Ishikawa (cell line): ENCODE results near the gene ADAT2.

Experiments
- CREB1 ChIP-seq: IDR thresholded peaks from 2 replicates; pipeline ENCODE4 v1.6.1; 2012; ENCODE audit warnings: low read depth
- EP300 ChIP-seq: IDR thresholded peaks from 2 replicates; pipeline ENCODE4 v1.6.1; 2012; ENCODE audit warnings: borderline replicate concordance
- FOXM1 ChIP-seq: IDR thresholded peaks from 2 replicates; pipeline ENCODE4 v1.6.1; 2012; ENCODE audit warnings: low read depth, borderline replicate concordance
- MAX ChIP-seq: IDR thresholded peaks from 2 replicates; pipeline ENCODE4 v1.6.1; 2012
- NFIC ChIP-seq: IDR thresholded peaks from 2 replicates; pipeline ENCODE4 v1.6.1; 2012
- RAD21 ChIP-seq: IDR thresholded peaks from 2 replicates; pipeline ENCODE4 v1.6.1; 2012; ENCODE audit warnings: low read depth
- REST ChIP-seq: IDR thresholded peaks from 2 replicates; pipeline ENCODE4 v1.6.1; 2012; ENCODE audit warnings: low read depth, mild to moderate bottlenecking
- TAF1 ChIP-seq: IDR thresholded peaks from 2 replicates; pipeline ENCODE4 v1.6.1; 2012; ENCODE audit warnings: low read depth, mild to moderate bottlenecking
- TCF12 ChIP-seq: IDR thresholded peaks from 2 replicates; pipeline ENCODE4 v1.6.1; 2012; ENCODE audit warnings: low read depth
- TEAD4 ChIP-seq: IDR thresholded peaks from 2 replicates; pipeline ENCODE4 v1.6.1; 2012
- USF1 ChIP-seq: IDR thresholded peaks from 2 replicates; pipeline ENCODE4 v1.6.1; 2012
- YY1 ChIP-seq: IDR thresholded peaks from 2 replicates; pipeline ENCODE4 v1.6.1; 2012; ENCODE audit warnings: low read depth
- ZBTB7A ChIP-seq: IDR thresholded peaks from 2 replicates; pipeline ENCODE4 v1.6.1; 2012; ENCODE audit warnings: low read depth

DNA sequence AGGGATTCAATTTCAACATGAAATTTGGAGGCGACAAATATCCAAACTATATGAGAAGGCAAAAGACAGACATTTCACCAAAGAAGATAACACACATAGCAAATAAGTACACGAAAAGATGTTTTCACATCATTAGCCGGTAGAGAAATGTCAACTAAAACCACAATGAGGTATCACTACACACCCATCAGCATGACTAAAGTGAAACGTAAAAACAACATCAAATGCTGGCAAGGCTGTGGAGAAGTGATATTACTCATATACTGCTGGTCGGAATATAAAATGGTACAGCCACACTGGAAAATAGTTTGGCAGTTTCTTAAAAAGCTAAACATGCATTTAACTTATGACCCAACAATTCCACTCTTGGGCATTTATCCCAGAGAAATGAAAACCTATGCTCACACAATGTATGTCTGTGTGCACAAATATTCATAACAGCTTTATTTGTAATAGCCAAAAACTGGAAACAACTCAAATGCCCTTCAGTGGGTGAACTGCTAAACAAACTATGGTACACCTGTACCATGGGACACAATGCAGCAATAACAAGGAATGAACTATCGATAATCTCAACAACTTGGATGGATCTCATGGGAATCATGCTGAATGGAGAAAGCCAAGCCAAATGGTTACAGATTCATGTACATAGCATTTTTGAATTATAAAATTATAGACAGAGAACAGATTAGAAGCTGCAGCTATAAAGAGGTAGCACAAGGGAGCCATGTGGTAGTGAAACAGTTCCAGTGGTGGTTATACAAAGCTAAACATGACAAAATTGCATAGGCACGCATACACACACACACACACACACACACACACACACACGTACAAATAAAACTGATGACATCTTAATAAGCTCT is 8.6 kb downstream of the ADAT2 start:
- no peak for TF ChIP-seq RAD21
- TF ChIP-seq ZBTB7A: no peak
- TF ChIP-seq CREB1: no peak
- no peak for TF ChIP-seq EP300
- no peak for TF ChIP-seq TCF12
- TF ChIP-seq MAX: no peak
- TF ChIP-seq YY1: no peak
- TF ChIP-seq REST: no peak
- no peak for TF ChIP-seq NFIC
- no peak for TF ChIP-seq TAF1
- no peak for TF ChIP-seq TEAD4
- TF ChIP-seq USF1: no peak
- no peak for TF ChIP-seq FOXM1
